GM23338 (cell line): ENCODE results near the gene RAB36. TPM values are rescaled to one million over a fixed set of nuclear protein-coding genes. Genes with fewer than 3 reads are reported as not detected.

Experiments
- ATAC-seq: fragments of 200-7000 bp; cut with Tn5 transposase; 3 replicates; pipeline ENCODE4 v1.9.1; 2020
- DNase-seq: peaks from one replicate; pipeline ENCODE4 v3.0.0-alpha.2; 2015; ENCODE audit warnings: low spot score
- H2AFZ ChIP-seq: fragments of 200-600 bp; sonication (generic); 2 replicates; pipeline ENCODE4 v1.8.0; 2016; ENCODE audit warnings: antibody characterized with exemption, mild to moderate bottlenecking, moderate library complexity
- H3F3A ChIP-seq: fragments of 200-600 bp; sonication (generic); replicated peaks from 2 replicates; pipeline ENCODE4 v1.8.0; 2017; ENCODE audit warnings: antibody characterized with exemption, mixed run types, low read depth
- H3K27ac ChIP-seq: fragments of 200-600 bp; sonication (generic); 2 replicates; pipeline ENCODE4 v1.6.1; 2016; ENCODE audit warnings: low read depth
- H3K27me3 ChIP-seq: fragments of 200-600 bp; sonication (generic); 2 replicates; pipeline ENCODE4 v1.8.0; 2016; ENCODE audit warnings: mild to moderate bottlenecking, mixed run types, moderate library complexity; ENCODE audit not compliant: insufficient read depth
- H3K36me3 ChIP-seq: fragments of 200-600 bp; sonication (generic); 2 replicates; pipeline ENCODE4 v1.8.0; 2016; ENCODE audit warnings: mild to moderate bottlenecking; ENCODE audit not compliant: insufficient read depth
- H3K4me1 ChIP-seq: fragments of 200-600 bp; sonication (generic); 2 replicates; pipeline ENCODE4 v1.8.0; 2016; ENCODE audit warnings: mild to moderate bottlenecking, moderate library complexity; ENCODE audit not compliant: insufficient read depth
- H3K4me2 ChIP-seq: fragments of 200-600 bp; sonication (generic); 2 replicates; pipeline ENCODE4 v1.7.1; 2017; ENCODE audit warnings: mixed run types
- H3K4me3 ChIP-seq: fragments of 200-600 bp; sonication (generic); 2 replicates; pipeline ENCODE4 v1.6.1; 2016; ENCODE audit warnings: mixed run types
- H3K79me2 ChIP-seq: fragments of 200-600 bp; sonication (generic); replicated peaks from 2 replicates; pipeline ENCODE4 v1.8.0; 2017; ENCODE audit warnings: mild to moderate bottlenecking; ENCODE audit not compliant: insufficient read depth
- H3K9me2 ChIP-seq: fragments of 200-600 bp; sonication (generic); 2 replicates; pipeline ENCODE4 v1.8.0; 2017; ENCODE audit not compliant: insufficient read depth
- H4K20me1 ChIP-seq: fragments of 200-600 bp; sonication (generic); replicated peaks from 2 replicates; pipeline ENCODE4 v1.8.0; 2017; ENCODE audit warnings: mild to moderate bottlenecking; ENCODE audit not compliant: insufficient read depth
- H3K27ac Mint-ChIP-seq: 2 replicates; pipeline ENCODE4 v1.8.0; 2020; ENCODE audit warnings: inconsistent platforms, mild to moderate bottlenecking, moderate library complexity, mixed read lengths
- H3K27me3 Mint-ChIP-seq: 3 replicates; pipeline ENCODE4 v1.8.0; 2022; ENCODE audit warnings: low read depth, mild to moderate bottlenecking, moderate library complexity, mixed read lengths, inconsistent platforms; ENCODE audit not compliant: insufficient read depth, poor library complexity
- H3K36me3 Mint-ChIP-seq: 3 replicates; pipeline ENCODE4 v1.8.0; 2021; ENCODE audit warnings: low read depth, mild to moderate bottlenecking, inconsistent platforms, moderate library complexity, mixed read lengths
- H3K4me1 Mint-ChIP-seq: 3 replicates; pipeline ENCODE4 v1.8.0; 2020; ENCODE audit warnings: mild to moderate bottlenecking, inconsistent platforms, mixed read lengths
- H3K4me3 Mint-ChIP-seq: 3 replicates; pipeline ENCODE4 v1.8.0; 2021; ENCODE audit warnings: moderate library complexity, mild to moderate bottlenecking, inconsistent platforms, mixed read lengths
- H3K9me3 Mint-ChIP-seq: 3 replicates; pipeline ENCODE4 v1.8.0; 2020; ENCODE audit warnings: moderate library complexity, mild to moderate bottlenecking, inconsistent platforms, mixed read lengths
- CREB1 ChIP-seq: fragments of 250-450 bp; sonication (Bioruptor Pico); IDR thresholded peaks from 2 replicates; pipeline ENCODE4 v1.5.0; 2020; ENCODE audit warnings: low read depth, mild to moderate bottlenecking, moderate library complexity
- CTCF ChIP-seq, 2 experiments: fragments of 200-600 bp in 1 of 2; sonication (generic) in 1 of 2; conservative IDR thresholded peaks; 2 replicates each; pipeline versions ENCODE4 v1.5.1 to v1.6.1; 2016 to 2017; ENCODE audit warnings: antibody characterized with exemption in 2 of 2, low read depth in 2 of 2, mild to moderate bottlenecking in 2 of 2, moderate library complexity in 1 of 2
- ETS1 ChIP-seq: IDR thresholded peaks from 2 replicates; pipeline ENCODE4 v1.6.1; 2016; ENCODE audit warnings: antibody characterized with exemption
- EZH2 ChIP-seq: fragments of 200-600 bp; sonication (generic); IDR thresholded peaks from one replicate; pipeline ENCODE4 v1.8.0; 2017; ENCODE audit warnings: antibody characterized with exemption, mild to moderate bottlenecking, low read depth; ENCODE audit not compliant: unreplicated experiment
- EZH2phosphoT487 ChIP-seq: fragments of 200-600 bp; sonication (generic); IDR thresholded peaks from one replicate; pipeline ENCODE4 v1.8.1; 2018; ENCODE audit warnings: antibody characterized with exemption; ENCODE audit not compliant: unreplicated experiment
- JUNB ChIP-seq: IDR thresholded peaks from one replicate; pipeline ENCODE4 v1.6.1; 2016; ENCODE audit warnings: antibody characterized with exemption; ENCODE audit not compliant: unreplicated experiment
- NANOG ChIP-seq: IDR thresholded peaks from 2 replicates; pipeline ENCODE4 v1.6.1; 2016; ENCODE audit warnings: antibody characterized with exemption, borderline replicate concordance
- POLR2AphosphoS5 ChIP-seq: IDR thresholded peaks from 2 replicates; pipeline ENCODE4 v1.6.1; 2016; ENCODE audit warnings: antibody characterized with exemption, low read depth
- REST ChIP-seq: IDR thresholded peaks from one replicate; pipeline ENCODE4 v1.6.1; 2018; ENCODE audit warnings: antibody characterized with exemption; ENCODE audit not compliant: unreplicated experiment
- STAT1 ChIP-seq: IDR thresholded peaks from one replicate; pipeline ENCODE4 v1.6.1; 2016; ENCODE audit warnings: antibody characterized with exemption; ENCODE audit not compliant: unreplicated experiment
- ZNF114 ChIP-seq: fragments of 250-450 bp; sonication (Bioruptor Pico); IDR thresholded peaks from 2 replicates; pipeline ENCODE4 v1.5.0; 2020; ENCODE audit warnings: mild to moderate bottlenecking, moderate library complexity
- ZNF331 ChIP-seq: fragments of 250-450 bp; sonication (Bioruptor Pico); IDR thresholded peaks from 2 replicates; pipeline ENCODE4 v1.5.0; 2020; ENCODE audit warnings: low read depth, mild to moderate bottlenecking, moderate library complexity
- ZNF462 ChIP-seq: fragments of 250-450 bp; sonication (Bioruptor Pico); IDR thresholded peaks from 2 replicates; pipeline ENCODE4 v1.5.0; 2020; ENCODE audit warnings: mild to moderate bottlenecking, moderate library complexity
- polyA plus RNA-seq: library from polyadenylated mRNA; unstranded; fragments of >200 nt; fragmentation: Nextera tagmentation; extraction: Ambion mirVana; gene quantifications from 2 replicates; pipeline ENCODE4 v1.2.1, GENCODE V29; 2016
- total RNA-seq: library from RNA; depleted of rRNA; stranded (reverse); fragments of >200 nt; shearing (Covaris generic); gene quantifications from 2 replicates; pipeline ENCODE4 v1.2.3, GENCODE V29; 2014

The RAB36 gene
- total and polyA plus RNA-seq, 2 experiments from 2014 or later: 0.58 to 1.2 TPM

- Mint-ChIP-seq H3K4me3 (no peak overlapping the region), H3K36me3 (peaks cover 34% of the 10 kb centered on the region), H3K9me3 (no peaks in the 10 kb centered on the region), H3K27me3 (peaks cover 11% of the 10 kb centered on the region), H3K4me1 (peaks cover 26% of the 10 kb centered on the region), H3K27ac (no peak overlapping the region)
- no peaks in the 10 kb centered on the region for H3K27me3 ChIP-seq
- H3K36me3 ChIP-seq: no peaks in the 10 kb centered on the region; the same call in 1 of the 2 replicates
- no peaks in the 10 kb centered on the region for H3F3A ChIP-seq
- no peak overlapping the region for H2AFZ ChIP-seq
- H3K4me1 ChIP-seq: peaks cover 6% of the 10 kb centered on the region; the same call in 1 of the 2 replicates
- H3K9me2 ChIP-seq: no peaks in the 10 kb centered on the region
- H3K27ac ChIP-seq: no peak overlapping the region
- peaks cover 100% of the 10 kb centered on the region for H3K79me2 ChIP-seq
- no peak overlapping the region for H3K4me2 ChIP-seq
- no peak for DNase-seq
- ATAC-seq: no peak
- H4K20me1 ChIP-seq: peaks cover 33% of the 10 kb centered on the region
- TF ChIP-seq ETS1 (no peak), REST (no peak), CTCF (conservative IDR thresholded peaks at IDR 0.05; ENCODE audit: low read depth in 2 of 2) (no peak), STAT1 (no peak), POLR2AphosphoS5 (no peak), CREB1 (CRISPR knock-in tag) (no peak), NANOG (no peak), ZNF462 (CRISPR knock-in tag) (no peak), EZH2 (no peak), ZNF331 (CRISPR knock-in tag) (no peak), ZNF114 (CRISPR knock-in tag) (no peak), JUNB (no peak), EZH2phosphoT487 (no peak)
- H3K4me3 ChIP-seq: no peak overlapping the region
These were observed 61.6 kb downstream of the RAB36 start for GRCh38 chr22:23206915-23207314.
